ENCODE measurements around the gene C1orf21.
A peak's percentile ranks its signal among the peaks of the same experiment; 100 is the strongest.

The C1orf21 gene

GRCh38 chr1:184541537-184542152 is 154.8 kb downstream of the C1orf21 start:
- CTCF ChIA-PET: no interaction called here
- no peak for DNase-seq (ENCODE audit: extremely low spot score)
- POLR2A ChIA-PET: no interaction called here
- no peak for TF ChIP-seq ARNT (IDR thresholded peaks at IDR 0.05)
- 0 out of 2 replicates have a peak, but pooled peaks have one; percentile 26 for TF ChIP-seq PKNOX1 (IDR thresholded peaks at IDR 0.05)
- TF ChIP-seq ZNF384 (IDR thresholded peaks at IDR 0.05): no peak
- TF ChIP-seq TARDBP (IDR thresholded peaks at IDR 0.05): no peak
- TF ChIP-seq FOXK2 (IDR thresholded peaks at IDR 0.05): no peak
- no peak for TF ChIP-seq BHLHE40 (IDR thresholded peaks at IDR 0.05; ENCODE audit: borderline replicate concordance)
- TF ChIP-seq LEF1 (IDR thresholded peaks at IDR 0.05; ENCODE audit: borderline replicate concordance): no peak
- no peak for TF ChIP-seq HDGF (IDR thresholded peaks at IDR 0.05; ENCODE audit: borderline replicate concordance)

GRCh38 chr1:184542291-184542690 is 155.5 kb downstream of the C1orf21 start:
- CTCF ChIA-PET: no interaction called here
- DNase-seq (ENCODE audit: extremely low spot score): no peak
- TF ChIP-seq ARNT (IDR thresholded peaks at IDR 0.05) (no peak), LEF1 (IDR thresholded peaks at IDR 0.05; ENCODE audit: borderline replicate concordance) (no peak), CTBP1 (IDR thresholded peaks at IDR 0.05; ENCODE audit: borderline replicate concordance) (no peak), FOXA1 (IDR thresholded peaks at IDR 0.05) (no peak), L3MBTL2 (conservative IDR thresholded peaks at IDR 0.05) (no peak), FOXM1 (IDR thresholded peaks at IDR 0.05; ENCODE audit: borderline replicate concordance) (no peak), HDGF (IDR thresholded peaks at IDR 0.05; ENCODE audit: borderline replicate concordance) (no peak), BHLHE40 (IDR thresholded peaks at IDR 0.05; ENCODE audit: borderline replicate concordance) (no peak), ELF4 (IDR thresholded peaks at IDR 0.05) (no peak), SP1 (IDR thresholded peaks at IDR 0.05) (no peak), ZNF384 (IDR thresholded peaks at IDR 0.05) (no peak), SUZ12 (IDR thresholded peaks at IDR 0.05) (no peak)
- POLR2A ChIA-PET: no interaction called here

- TF ChIP-seq NFRKB (IDR thresholded peaks at IDR 0.05) (no peak), HDGF (IDR thresholded peaks at IDR 0.05; ENCODE audit: borderline replicate concordance) (no peak), FOXK2 (IDR thresholded peaks at IDR 0.05) (no peak), SP1 (IDR thresholded peaks at IDR 0.05) (no peak), LEF1 (IDR thresholded peaks at IDR 0.05; ENCODE audit: borderline replicate concordance) (no peak), FOXA1 (IDR thresholded peaks at IDR 0.05) (no peak), FOXM1 (IDR thresholded peaks at IDR 0.05; ENCODE audit: borderline replicate concordance) (no peak), SUZ12 (IDR thresholded peaks at IDR 0.05) (no peak), L3MBTL2 (conservative IDR thresholded peaks at IDR 0.05) (no peak), ZNF384 (IDR thresholded peaks at IDR 0.05) (no peak), TARDBP (IDR thresholded peaks at IDR 0.05) (no peak), ELF4 (IDR thresholded peaks at IDR 0.05) (no peak), CTBP1 (IDR thresholded peaks at IDR 0.05; ENCODE audit: borderline replicate concordance) (no peak), BHLHE40 (IDR thresholded peaks at IDR 0.05; ENCODE audit: borderline replicate concordance) (no peak), ARNT (IDR thresholded peaks at IDR 0.05) (no peak), PKNOX1 (IDR thresholded peaks at IDR 0.05) (no peak)
- CTCF ChIA-PET: interaction anchor here (1.7 kb wide), 1 partner anchor 17 kb away, joined by 5 read pairs; no protein-coding TSS in a partner anchor
- POLR2A ChIA-PET: no interaction called here
- DNase-seq (ENCODE audit: extremely low spot score): no peak
Observed at GRCh38 chr1:184545601-184546000, 158.8 kb downstream of the C1orf21 start.

GRCh38 chr1:184552446-184552845 is 165.6 kb downstream of the C1orf21 start:
- ChIA-PET POLR2A (no interaction called here), CTCF (no interaction called here)
- DNase-seq (ENCODE audit: extremely low spot score): no peak
- no peak for TF ChIP-seq FOXA1 (IDR thresholded peaks at IDR 0.05)
- no peak for TF ChIP-seq BHLHE40 (IDR thresholded peaks at IDR 0.05; ENCODE audit: borderline replicate concordance)
- TF ChIP-seq ARNT (IDR thresholded peaks at IDR 0.05): no peak
- TF ChIP-seq HDGF (IDR thresholded peaks at IDR 0.05; ENCODE audit: borderline replicate concordance): no peak
- TF ChIP-seq TARDBP (IDR thresholded peaks at IDR 0.05): no peak
- TF ChIP-seq SP1 (IDR thresholded peaks at IDR 0.05): no peak
- TF ChIP-seq ZNF384 (IDR thresholded peaks at IDR 0.05): no peak
- no peak for TF ChIP-seq FOXM1 (IDR thresholded peaks at IDR 0.05; ENCODE audit: borderline replicate concordance)
- TF ChIP-seq CTBP1 (IDR thresholded peaks at IDR 0.05; ENCODE audit: borderline replicate concordance): no peak
- no peak for TF ChIP-seq NFRKB (IDR thresholded peaks at IDR 0.05)
- no peak for TF ChIP-seq SUZ12 (IDR thresholded peaks at IDR 0.05)
- no peak for TF ChIP-seq FOXK2 (IDR thresholded peaks at IDR 0.05)

GRCh38 chr1:184553845-184554244 is 167.0 kb downstream of the C1orf21 start:
- POLR2A ChIA-PET: no interaction called here
- DNase-seq (ENCODE audit: extremely low spot score): no peak

More at GRCh38 chr1:184553845-184554244, 167.0 kb downstream of the C1orf21 start:
- CTCF ChIA-PET: no interaction called here
- TF ChIP-seq ZNF384 (IDR thresholded peaks at IDR 0.05) (no peak), PKNOX1 (IDR thresholded peaks at IDR 0.05) (no peak), LEF1 (IDR thresholded peaks at IDR 0.05; ENCODE audit: borderline replicate concordance) (no peak), ARNT (IDR thresholded peaks at IDR 0.05) (no peak), CTBP1 (IDR thresholded peaks at IDR 0.05; ENCODE audit: borderline replicate concordance) (no peak), TARDBP (IDR thresholded peaks at IDR 0.05) (no peak), L3MBTL2 (conservative IDR thresholded peaks at IDR 0.05) (no peak), ELF4 (IDR thresholded peaks at IDR 0.05) (no peak), FOXM1 (IDR thresholded peaks at IDR 0.05; ENCODE audit: borderline replicate concordance) (no peak), BHLHE40 (IDR thresholded peaks at IDR 0.05; ENCODE audit: borderline replicate concordance) (no peak), FOXK2 (IDR thresholded peaks at IDR 0.05) (no peak), NFRKB (IDR thresholded peaks at IDR 0.05) (no peak), FOXA1 (IDR thresholded peaks at IDR 0.05) (no peak), SP1 (IDR thresholded peaks at IDR 0.05) (no peak), HDGF (IDR thresholded peaks at IDR 0.05; ENCODE audit: borderline replicate concordance) (no peak)

Measured in HEK293T (cell line).